HCT116 (cell line): ENCODE measurements around the gene HSD17B13. TPM values are rescaled to one million over a fixed set of nuclear protein-coding genes. Genes with fewer than 3 reads are reported as not detected.

Experiments
- ATAC-seq: fragments of 200-7000 bp; cut with Tn5 transposase; 2 replicates; pipeline ENCODE4 v1.9.1; 2020; ENCODE audit warnings: mild to moderate bottlenecking, moderate library complexity
- BruUV-seq: library from RNA; stranded (reverse); fragments of 400-500 nt; replicated peaks from 2 replicates; lab custom pipeline; 2021; lab: Mats Ljungman, UMichigan
- CTCF ChIA-PET: fragments of 300-600 bp; sonication (Branson Sonifier 250); formaldehyde crosslinking; loops from one replicate; lab custom pipeline; 2021; ENCODE audit warnings: antibody characterized with exemption; lab: Charles Lee
- POLR2A ChIA-PET: fragments of 300-600, 350-600 bp; sonication (Branson Sonifier 250); formaldehyde crosslinking; loops from one replicate; lab custom pipeline; 2021; ENCODE audit warnings: antibody characterized with exemption; lab: Charles Lee
- RAD21 ChIA-PET, 2 experiments: fragments of 300-600 bp; sonication (Branson Sonifier 250); formaldehyde crosslinking; loops; one replicate each; lab custom pipeline; 2023; ENCODE audit warnings: low total read pairs in 2 of 2; ENCODE audit not compliant: uncharacterized antibody in 2 of 2, unreplicated experiment in 2 of 2, low non-redundant PET in 1 of 2; lab: Charles Lee
- DNase-seq: peaks from one replicate; pipeline ENCODE4 v3.0.0-alpha.2; 2010; ENCODE audit warnings: low read depth, low spot score
- H2AFZ ChIP-seq: fragments of 200-600 bp; shearing (Covaris generic), sonication (generic); 2 replicates; pipeline ENCODE4 v1.6.1; 2017; ENCODE audit warnings: low read depth, mixed run types, mixed read lengths, antibody characterized with exemption, low read length; ENCODE audit not compliant: poor library complexity, severe bottlenecking
- H3K27ac ChIP-seq: 2 replicates; pipeline ENCODE4 v1.5.1; 2012; ENCODE audit warnings: low read depth, low read length
- H3K27me3 ChIP-seq: fragments of 200-600 bp; sonication (generic); 2 replicates; pipeline ENCODE4 v1.6.1; 2016; ENCODE audit warnings: mixed run types, low read length, mixed read lengths; ENCODE audit not compliant: insufficient read depth
- H3K36me3 ChIP-seq, 2 experiments: fragments of 200-500 bp in 1 of 2; fragments of 200-600 bp in 1 of 2; sonication (Bioruptor generic) in 1 of 2; sonication (generic) in 1 of 2; 2 replicates each; pipeline versions ENCODE4 v1.5.1 to v1.6.1; 2014 to 2016; ENCODE audit warnings: low read length in 2 of 2, inconsistent platforms in 1 of 2, mixed read lengths in 1 of 2, mixed run types in 1 of 2; ENCODE audit not compliant: insufficient read depth in 2 of 2, control insufficient read depth in 1 of 2
- H3K4me1 ChIP-seq, 2 experiments: fragments of 200-600 bp in 1 of 2; sonication (generic) in 1 of 2; 2 replicates each; pipeline versions ENCODE4 v1.5.1 to v1.6.1; 2012 to 2017; ENCODE audit warnings: low read length in 2 of 2, inconsistent platforms in 1 of 2, mild to moderate bottlenecking in 1 of 2, mixed read lengths in 1 of 2, mixed run types in 1 of 2, moderate library complexity in 1 of 2; ENCODE audit not compliant: insufficient read depth in 2 of 2, control insufficient read depth in 1 of 2
- H3K4me2 ChIP-seq: fragments of 200-600 bp; sonication (generic); 2 replicates; pipeline ENCODE4 v1.6.1; 2017; ENCODE audit warnings: mixed run types, low read length, mixed read lengths
- H3K4me3 ChIP-seq, 2 experiments: fragments of 200-600 bp in 1 of 2; sonication (generic) in 1 of 2; replicated peaks in 1 of 2; 2 replicates each; pipeline ENCODE4 v1.5.1; 2011 to 2016; ENCODE audit warnings: low read length in 2 of 2, control low read depth in 1 of 2, low read depth in 1 of 2, mild to moderate bottlenecking in 1 of 2, mixed read lengths in 1 of 2, mixed run types in 1 of 2
- H3K79me2 ChIP-seq: fragments of 200-600 bp; sonication (generic); 2 replicates; pipeline ENCODE4 v1.6.1; 2017; ENCODE audit warnings: mild to moderate bottlenecking, mixed run types, low read length, moderate library complexity, mixed read lengths; ENCODE audit not compliant: insufficient read depth
- H3K9ac ChIP-seq: fragments of 200-600 bp; sonication (generic); 2 replicates; pipeline ENCODE4 v1.6.1; 2016; ENCODE audit warnings: low read length, mixed read lengths
- H3K9me2 ChIP-seq: fragments of 200-600 bp; sonication (generic), shearing (Covaris generic); 2 replicates; pipeline ENCODE4 v1.6.1; 2017; ENCODE audit warnings: mixed run types, mild to moderate bottlenecking, moderate library complexity; ENCODE audit not compliant: insufficient read depth
- H3K9me3 ChIP-seq, 2 experiments: fragments of 200-500 bp in 1 of 2; fragments of 200-600 bp in 1 of 2; sonication (Bioruptor generic) in 1 of 2; sonication (generic) in 1 of 2; 2 replicates each; pipeline ENCODE4 v1.6.1; 2014 to 2017; ENCODE audit warnings: low read length in 2 of 2, mixed read lengths in 2 of 2, inconsistent platforms in 1 of 2, low read depth in 1 of 2, mild to moderate bottlenecking in 1 of 2, mixed run types in 1 of 2, moderate library complexity in 1 of 2; ENCODE audit not compliant: control insufficient read depth in 1 of 2, insufficient read depth in 1 of 2
- H4K20me1 ChIP-seq: fragments of 200-600 bp; sonication (generic), shearing (Covaris generic); 2 replicates; pipeline ENCODE4 v1.6.1; 2017; ENCODE audit warnings: mixed run types, mild to moderate bottlenecking, moderate library complexity; ENCODE audit not compliant: insufficient read depth
- CBX3 ChIP-seq: IDR thresholded peaks from 2 replicates; pipeline ENCODE4 v1.6.1; 2012; ENCODE audit warnings: low read depth
- CEBPB ChIP-seq: IDR thresholded peaks from 2 replicates; pipeline ENCODE4 v1.6.1; 2012; ENCODE audit warnings: low read depth
- CTCF ChIP-seq, 3 experiments: fragments of 200-600 bp in 1 of 3; sonication (generic) in 1 of 3; IDR thresholded peaks in 2 of 3; conservative IDR thresholded peaks in 1 of 3; 2 replicates each; pipeline ENCODE4 v1.5.1; 2012 to 2017; ENCODE audit warnings: low read depth in 2 of 3, low read length in 2 of 3, antibody characterized with exemption in 1 of 3, borderline replicate concordance in 1 of 3, control low read depth in 1 of 3, mild to moderate bottlenecking in 1 of 3, mixed read lengths in 1 of 3, mixed run types in 1 of 3, moderate library complexity in 1 of 3; ENCODE audit not compliant: insufficient read depth in 1 of 3
- EGR1 ChIP-seq: IDR thresholded peaks from 2 replicates; pipeline ENCODE4 v1.6.1; 2012; ENCODE audit warnings: low read depth
- EZH2 ChIP-seq: fragments of 200-600 bp; sonication (generic); IDR thresholded peaks from 2 replicates; pipeline ENCODE4 v1.6.1; 2017; ENCODE audit warnings: antibody characterized with exemption, mixed run types
- EZH2phosphoT487 ChIP-seq: fragments of 200-600 bp; IDR thresholded peaks from 2 replicates; pipeline ENCODE4 v1.6.1; 2018; ENCODE audit warnings: antibody characterized with exemption, borderline replicate concordance
- FOSL1 ChIP-seq: IDR thresholded peaks from 2 replicates; pipeline ENCODE4 v1.6.1; 2012; ENCODE audit warnings: low read depth
- MAX ChIP-seq: IDR thresholded peaks from 2 replicates; pipeline ENCODE4 v1.6.1; 2012
- POLR2AphosphoS5 ChIP-seq: IDR thresholded peaks from 2 replicates; pipeline ENCODE4 v1.6.1; 2011; ENCODE audit warnings: mild to moderate bottlenecking, low read depth, low read length, moderate library complexity
- RAD21 ChIP-seq: IDR thresholded peaks from 2 replicates; pipeline ENCODE4 v1.6.1; 2012; ENCODE audit warnings: low read depth, mild to moderate bottlenecking
- SIN3A ChIP-seq: IDR thresholded peaks from 2 replicates; pipeline ENCODE4 v1.6.1; 2012; ENCODE audit warnings: low read depth
- SP1 ChIP-seq: IDR thresholded peaks from 2 replicates; pipeline ENCODE4 v1.6.1; 2012; ENCODE audit warnings: low read depth
- TCF7L2 ChIP-seq: IDR thresholded peaks from 2 replicates; pipeline ENCODE4 v1.7.0; 2011; ENCODE audit warnings: borderline replicate concordance, inconsistent platforms; ENCODE audit not compliant: insufficient read depth, insufficient read length; ENCODE audit errors: extremely low read depth
- ZNF274 ChIP-seq: fragments of 200-500 bp; sonication (Bioruptor generic); IDR thresholded peaks from 2 replicates; pipeline ENCODE4 v1.6.1; 2014; ENCODE audit warnings: mild to moderate bottlenecking, low read depth, low read length, inconsistent platforms
- intact Hi-C: fragments of 100-400 bp; cut with micrococcal nuclease; formaldehyde crosslinking; loops from 2 replicates; pipeline ENCODE4 v1.10.0; 2022
- total RNA-seq: library from RNA; stranded (reverse); gene quantifications from one replicate; pipeline ENCODE4 v1.2.1, GENCODE V29; 2021; ENCODE audit not compliant: unreplicated experiment

HSD17B13 gene
- total RNA-seq, 1 experiment from 2014 or later: 0.81 TPM

GRCh38 chr4:87311684-87312083 is 11.0 kb downstream of the HSD17B13 start:
- no TSS peak for BruUV-seq

More at GRCh38 chr4:87311684-87312083, 11.0 kb downstream of the HSD17B13 start:
- ChIA-PET POLR2A (no interaction called here), CTCF (no interaction called here), RAD21 (no interaction called here)
- Histone ChIP-seq H3K4me2 (no peak overlapping the region), H3K4me1 (no peaks in the 10 kb centered on the region), H3K27me3 (no peaks in the 10 kb centered on the region), H3K9me2 (no peaks in the 10 kb centered on the region), H3K9me3 (no peaks in the 10 kb centered on the region), H2AFZ (no peak overlapping the region), H3K36me3 (no peaks in the 10 kb centered on the region), H4K20me1 (no peaks in the 10 kb centered on the region), H3K9ac (no peak overlapping the region), H3K79me2 (no peaks in the 10 kb centered on the region), H3K4me3 (no peak overlapping the region), H3K27ac (no peak overlapping the region)
- intact Hi-C loops: no loop called here
- DNase-seq (no peak), ATAC-seq (no peak)
- TF ChIP-seq FOSL1: no peak
- TF ChIP-seq ZNF274: no peak
- no peak for TF ChIP-seq CEBPB
- TF ChIP-seq EZH2: no peak
- TF ChIP-seq EZH2phosphoT487: no peak
- TF ChIP-seq POLR2AphosphoS5: no peak
- TF ChIP-seq TCF7L2: no peak
- no peak for TF ChIP-seq CBX3
- TF ChIP-seq RAD21: no peak
- no peak for TF ChIP-seq EGR1
- TF ChIP-seq SP1: no peak
- no peak for TF ChIP-seq CTCF (IDR thresholded peaks at IDR 0.05 in 2 of 3, conservative IDR thresholded peaks at IDR 0.05 in 1 of 3; ENCODE audit: borderline replicate concordance in 1 of 3, insufficient read depth in 1 of 3, low read depth in 2 of 3, low read length in 2 of 3)
- TF ChIP-seq SIN3A: no peak
- TF ChIP-seq MAX: no peak
